Hepatocyte (in vitro differentiated cells): ENCODE measurements around the gene FCRL6. TPM values are rescaled to one million over a fixed set of nuclear protein-coding genes. Genes with fewer than 3 reads are reported as not detected.
A peak's percentile ranks its signal among the peaks of the same experiment; 100 is the strongest.

Source experiments
- DNase-seq: peaks from one replicate; pipeline ENCODE4 v3.0.0-alpha.2; 2016; ENCODE audit warnings: low spot score
- H2AFZ ChIP-seq: fragments of 200-600 bp; sonication (generic); 2 replicates; pipeline ENCODE4 v1.6.0; 2016; ENCODE audit warnings: antibody characterized with exemption, mild to moderate bottlenecking
- H3K27ac ChIP-seq: fragments of 200-600 bp; sonication (generic); 2 replicates; pipeline ENCODE4 v1.5.1; 2016; ENCODE audit warnings: mild to moderate bottlenecking
- H3K27me3 ChIP-seq: fragments of 200-600 bp; sonication (generic); 2 replicates; pipeline ENCODE4 v1.6.1; 2016
- H3K36me3 ChIP-seq: fragments of 200-600 bp; sonication (generic); replicated peaks from 2 replicates; pipeline ENCODE4 v1.5.1; 2016; ENCODE audit warnings: low read depth; ENCODE audit not compliant: insufficient read depth
- H3K4me1 ChIP-seq: fragments of 200-600 bp; sonication (generic); 2 replicates; pipeline ENCODE4 v1.5.1; 2016; ENCODE audit warnings: mild to moderate bottlenecking, moderate library complexity; ENCODE audit not compliant: insufficient read depth
- H3K4me2 ChIP-seq: fragments of 200-600 bp; sonication (generic); 2 replicates; pipeline ENCODE4 v1.6.0; 2016
- H3K4me3 ChIP-seq: fragments of 200-600 bp; sonication (generic); 2 replicates; pipeline ENCODE4 v1.5.1; 2016; ENCODE audit warnings: mild to moderate bottlenecking
- H3K79me2 ChIP-seq: fragments of 200-600 bp; sonication (generic); 2 replicates; pipeline ENCODE4 v1.6.0; 2017; ENCODE audit warnings: mild to moderate bottlenecking
- H3K9me2 ChIP-seq: fragments of 200-600 bp; sonication (generic); replicated peaks from 2 replicates; pipeline ENCODE4 v1.6.0; 2017; ENCODE audit warnings: mild to moderate bottlenecking; ENCODE audit not compliant: insufficient read depth
- H3K9me3 ChIP-seq: fragments of 200-600 bp; sonication (generic); 2 replicates; pipeline ENCODE4 v1.5.1; 2016; ENCODE audit warnings: low read depth, mild to moderate bottlenecking
- H4K20me1 ChIP-seq: fragments of 200-600 bp; sonication (generic); 2 replicates; pipeline ENCODE4 v1.6.0; 2016; ENCODE audit warnings: mild to moderate bottlenecking; ENCODE audit not compliant: insufficient read depth, poor library complexity, severe bottlenecking
- CTCF ChIP-seq: fragments of 200-600 bp; sonication (generic); IDR thresholded peaks from 2 replicates; pipeline ENCODE4 v1.5.1; 2016; ENCODE audit warnings: antibody characterized with exemption, mild to moderate bottlenecking; ENCODE audit not compliant: poor library complexity
- EZH2 ChIP-seq: fragments of 200-600 bp; sonication (generic); IDR thresholded peaks from 2 replicates; pipeline ENCODE4 v1.6.1; 2016; ENCODE audit warnings: antibody characterized with exemption, mild to moderate bottlenecking, borderline replicate concordance
- EZH2phosphoT487 ChIP-seq: fragments of 200-600 bp; sonication (generic); IDR thresholded peaks from one replicate; pipeline ENCODE4 v1.6.1; 2018; ENCODE audit warnings: antibody characterized with exemption, mild to moderate bottlenecking, low read depth, moderate library complexity; ENCODE audit not compliant: unreplicated experiment, severe bottlenecking
- WGBS: methylation state at CpG from one replicate; pipeline ENCODE4 v1.1.6; 2016; ENCODE audit warnings: low lambda C conversion rate; ENCODE audit errors: missing lambda C conversion rate; 5-methylcytosine and 5-hydroxymethylcytosine counted together
- polyA plus RNA-seq: library from polyadenylated mRNA; unstranded; fragments of >200 nt; fragmentation: Nextera tagmentation; extraction: Ambion mirVana; gene quantifications from 2 replicates; pipeline ENCODE4 v1.2.1, GENCODE V29; 2016
- total RNA-seq: library from RNA; depleted of rRNA; stranded (reverse); fragments of >200 nt; gene quantifications from 2 replicates; pipeline ENCODE4 v1.2.3, GENCODE V29; 2014

Gene FCRL6
- total and polyA plus RNA-seq, 2 experiments from 2014 or later, result not detected

- H3K27ac ChIP-seq, result no peak overlapping the region
- no peak for DNase-seq
- no peaks in the 10 kb centered on the region for H3K9me2 ChIP-seq
- no peak overlapping the region for H3K4me2 ChIP-seq
- H3K27me3 ChIP-seq, result peaks cover 22% of the 10 kb centered on the region
- no peak for TF ChIP-seq EZH2
- no peak for TF ChIP-seq EZH2phosphoT487
- TF ChIP-seq CTCF, result no peak
- H3K4me3 ChIP-seq, result no peak overlapping the region
- H3K4me1 ChIP-seq, result no peaks in the 10 kb centered on the region
- 50% methylated on average over 3 of the region's 3 CpGs for WGBS
- H2AFZ ChIP-seq, result no peak overlapping the region
- no peaks in the 10 kb centered on the region for H3K36me3 ChIP-seq
- H3K9me3 ChIP-seq, result no peaks in the 10 kb centered on the region
- no peaks in the 10 kb centered on the region for H4K20me1 ChIP-seq
- H3K79me2 ChIP-seq, result no peaks in the 10 kb centered on the region
Observed at GRCh38 chr1:159791031-159791430, 11.1 kb upstream of the FCRL6 start.

- TF ChIP-seq EZH2phosphoT487, result no peak
- TF ChIP-seq CTCF, result no peak
- no peak for TF ChIP-seq EZH2
- Histone ChIP-seq H3K9me2 (no peaks in the 10 kb centered on the region), H3K79me2 (no peaks in the 10 kb centered on the region), H3K36me3 (no peaks in the 10 kb centered on the region), H3K4me3 (no peak overlapping the region), H3K4me1 (no peaks in the 10 kb centered on the region), H4K20me1 (no peaks in the 10 kb centered on the region), H3K4me2 (no peak overlapping the region), H2AFZ (no peak overlapping the region), H3K27ac (no peak overlapping the region), H3K9me3 (no peaks in the 10 kb centered on the region), H3K27me3 (peaks cover 26% of the 10 kb centered on the region)
- DNase-seq, result no peak
- 23% methylated on average over 3 of the region's 3 CpGs for WGBS
Observed at GRCh38 chr1:159791461-159791860, 10.7 kb upstream of the FCRL6 start.

DNA sequence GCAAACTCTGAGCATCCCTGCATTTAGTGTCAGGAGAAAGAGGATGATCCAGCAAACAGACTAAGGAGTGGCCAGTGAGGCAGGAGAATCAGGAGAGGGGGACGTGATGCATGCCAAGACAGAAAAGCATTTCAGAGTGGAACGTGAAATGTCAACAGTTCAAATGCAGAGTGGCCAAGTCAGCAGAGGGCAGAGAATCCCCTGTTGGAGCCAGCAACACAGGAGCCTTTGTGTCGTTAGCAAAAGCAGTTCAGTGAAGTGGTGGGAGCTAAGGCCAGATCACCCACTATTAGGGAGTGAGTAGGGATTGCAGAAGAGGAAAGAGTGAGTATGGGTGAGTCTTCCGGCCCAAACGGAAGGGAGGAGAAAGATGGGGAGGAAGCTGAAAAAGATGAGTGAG lies 6.6 kb upstream of the FCRL6 start:
- Histone ChIP-seq H3K27me3 (peaks cover 39% of the 10 kb centered on the region), H3K79me2 (no peaks in the 10 kb centered on the region), H4K20me1 (no peaks in the 10 kb centered on the region), H3K27ac (no peak overlapping the region), H3K4me2 (no peak overlapping the region), H2AFZ (no peak overlapping the region), H3K36me3 (no peaks in the 10 kb centered on the region), H3K4me1 (no peaks in the 10 kb centered on the region), H3K9me2 (no peaks in the 10 kb centered on the region), H3K4me3 (no peak overlapping the region), H3K9me3 (no peaks in the 10 kb centered on the region)
- DNase-seq, result no peak
- WGBS, result 49% methylated on average over 5 of the region's 5 CpGs
- TF ChIP-seq CTCF (no peak), EZH2phosphoT487 (no peak), EZH2 (no peak)

- Histone ChIP-seq H3K4me3 (no peak overlapping the region), H3K79me2 (no peaks in the 10 kb centered on the region), H3K36me3 (no peaks in the 10 kb centered on the region), H3K27ac (no peak overlapping the region), H2AFZ (no peak overlapping the region), H3K4me1 (no peaks in the 10 kb centered on the region), H3K4me2 (no peak overlapping the region), H3K27me3 (peaks cover 30% of the 10 kb centered on the region), H3K9me2 (no peaks in the 10 kb centered on the region), H3K9me3 (no peaks in the 10 kb centered on the region), H4K20me1 (no peaks in the 10 kb centered on the region)
- peak; percentile 82 for DNase-seq
- peak; percentile 86 for TF ChIP-seq CTCF
- TF ChIP-seq EZH2, result no peak
- TF ChIP-seq EZH2phosphoT487, result no peak
- WGBS, result 0% methylated on average over 2 of the region's 2 CpGs
Observed at GRCh38 chr1:159798893-159799292, 3.3 kb upstream of the FCRL6 start.
